HG03066 (cell line): ENCODE data around the gene PLEKHA7.

Experiments used
- ATAC-seq: cut with Tn5 transposase; IDR thresholded peaks from one replicate; pipeline ENCODE4 v1.9.1; 2021; ENCODE audit warnings: low read depth; ENCODE audit not compliant: unreplicated experiment

PLEKHA7 gene

DNA sequence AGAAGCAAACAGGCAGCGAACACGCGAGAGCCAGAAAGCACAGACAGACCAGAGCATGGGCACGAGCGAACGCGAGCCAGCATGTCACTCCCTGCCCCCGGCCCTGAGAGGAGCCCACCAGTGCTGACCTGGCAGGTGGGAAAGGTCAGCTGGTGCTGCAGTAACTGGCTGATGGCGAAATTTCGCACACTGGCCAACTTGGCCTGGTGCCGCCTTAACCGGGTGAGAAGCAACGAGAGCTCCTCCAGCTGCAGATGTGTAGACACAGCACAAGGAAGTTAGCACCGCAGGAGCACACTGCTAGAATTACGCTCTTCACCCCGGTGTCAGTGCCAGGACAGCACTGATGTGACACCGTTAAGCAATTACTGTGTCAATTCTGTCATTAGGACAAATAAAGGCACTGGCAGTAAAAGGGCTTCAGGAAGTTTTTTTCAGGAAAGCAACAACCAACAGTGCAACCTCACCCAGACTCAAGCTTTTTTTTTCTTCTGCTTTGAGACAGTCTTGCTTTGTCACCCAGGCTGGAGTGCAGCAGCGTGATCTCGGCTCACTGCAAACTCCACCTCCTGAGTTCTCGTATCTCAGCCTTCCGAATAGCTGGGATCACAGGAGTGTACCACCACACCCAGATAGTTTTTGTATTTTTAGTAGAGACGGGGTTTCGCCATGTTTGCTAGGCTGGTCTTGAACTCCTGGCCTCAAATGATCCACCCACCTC, 199.0 kb downstream of the PLEKHA7 start:
- no peak for ATAC-seq

DNA sequence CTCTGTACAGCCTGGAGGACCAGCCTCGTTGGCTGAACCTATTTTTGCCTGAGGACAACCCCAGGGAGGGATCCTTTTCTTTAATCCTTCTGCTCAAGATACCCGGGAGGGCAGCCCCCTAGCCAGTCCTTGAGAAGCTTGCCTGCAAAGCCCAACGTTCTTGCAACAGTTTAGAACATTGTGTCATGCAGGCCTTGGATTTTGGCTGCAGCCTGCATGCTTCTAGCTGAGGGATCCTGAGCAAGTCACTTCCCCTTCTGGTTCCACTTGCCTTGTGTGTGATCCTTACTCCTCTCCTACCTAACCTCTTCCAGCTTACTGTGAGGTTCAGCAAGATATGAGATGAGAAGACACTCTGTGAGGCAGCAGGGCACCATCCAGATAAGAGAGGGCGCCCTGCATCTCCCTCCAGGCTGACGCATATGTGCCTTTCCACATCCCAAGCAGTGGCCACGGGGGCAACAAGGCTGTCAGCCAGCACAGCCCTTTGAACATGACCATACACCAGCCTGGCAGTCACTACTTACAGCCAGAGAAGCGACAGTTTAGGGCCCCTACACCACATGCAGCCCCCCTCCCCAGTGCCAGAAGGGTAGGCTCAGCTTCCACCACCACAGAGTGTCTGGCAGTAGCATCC, 199.7 kb downstream of the PLEKHA7 start:
- no peak for ATAC-seq

GRCh38 chr11:16813126-16813525, 201.1 kb downstream of the PLEKHA7 start:
- no peak for ATAC-seq

GRCh38 chr11:16812274-16812673, 201.9 kb downstream of the PLEKHA7 start:
- ATAC-seq, result no peak

DNA sequence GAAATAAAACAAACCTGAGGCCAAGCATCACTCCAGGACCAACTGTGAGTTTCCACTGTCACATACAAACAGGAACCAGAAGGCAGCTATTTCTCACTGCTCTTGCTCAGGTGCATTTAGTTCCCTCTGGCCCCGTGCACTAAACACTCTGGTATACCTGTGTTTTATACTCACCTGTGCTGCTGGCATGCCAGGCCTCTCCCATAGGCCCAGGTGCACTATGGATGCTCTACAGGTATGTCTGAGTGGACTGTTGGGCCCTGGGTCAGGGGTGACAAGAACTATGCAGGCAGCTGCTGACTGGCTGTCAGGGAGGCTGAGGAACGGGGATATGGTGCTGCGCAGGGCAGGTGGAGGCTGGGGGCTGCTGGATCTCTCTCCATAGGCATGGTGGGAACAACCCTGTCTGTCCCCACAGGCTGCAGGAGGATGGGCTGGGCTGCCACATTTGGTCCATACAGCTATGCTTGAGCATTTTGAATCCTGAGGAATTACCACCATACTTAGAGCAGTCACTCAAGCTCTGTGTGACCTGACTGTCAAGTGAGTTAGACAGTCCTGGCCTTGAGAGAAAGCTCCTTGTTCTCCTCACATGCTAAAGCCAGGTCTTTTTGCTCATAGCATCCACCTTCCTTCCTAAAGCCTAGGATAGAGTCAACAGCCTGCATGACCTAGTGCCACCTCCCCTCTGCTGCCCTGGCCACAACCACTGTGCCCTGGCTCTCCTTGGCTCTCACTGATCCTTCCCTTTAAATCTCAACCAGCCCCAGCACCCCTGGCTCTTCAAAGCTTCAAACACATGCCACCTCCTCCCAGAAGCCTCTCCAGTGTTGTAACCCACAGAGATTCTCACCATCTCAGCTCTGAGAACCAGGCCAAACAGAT, 202.8 kb downstream of the PLEKHA7 start:
- no peak for ATAC-seq

- ATAC-seq, result no peak
Observed at GRCh38 chr11:16809886-16810668, 204.1 kb downstream of the PLEKHA7 start.

DNA sequence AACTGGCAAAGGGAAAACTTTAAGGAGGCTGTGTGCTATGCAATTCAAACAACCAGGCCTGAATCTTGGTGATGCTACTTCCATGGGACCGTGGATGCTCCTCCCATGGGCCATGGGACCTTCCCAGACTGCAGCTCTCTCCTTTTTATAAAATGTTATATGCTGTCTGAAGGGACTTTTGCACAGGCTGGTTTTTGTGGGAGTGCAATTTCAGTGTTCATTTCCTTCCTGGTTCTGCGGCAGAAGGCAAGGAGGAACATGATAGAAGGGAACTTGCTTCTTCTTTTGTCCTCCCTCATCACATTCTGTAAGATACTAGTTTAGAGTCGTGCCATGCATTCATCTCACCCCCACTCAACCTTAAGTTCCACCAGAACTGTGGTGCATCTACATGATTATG, 206.9 kb downstream of the PLEKHA7 start:
- no peak for ATAC-seq

GRCh38 chr11:16806791-16807190, 207.4 kb downstream of the PLEKHA7 start:
- ATAC-seq, result no peak

- no peak for ATAC-seq
Observed at GRCh38 chr11:16805938-16806337, 208.3 kb downstream of the PLEKHA7 start.

GRCh38 chr11:16804104-16804947, 209.9 kb downstream of the PLEKHA7 start:
- ATAC-seq, result no peak

- ATAC-seq, result no peak
Observed at GRCh38 chr11:16801288-16801980, 212.8 kb downstream of the PLEKHA7 start.

DNA sequence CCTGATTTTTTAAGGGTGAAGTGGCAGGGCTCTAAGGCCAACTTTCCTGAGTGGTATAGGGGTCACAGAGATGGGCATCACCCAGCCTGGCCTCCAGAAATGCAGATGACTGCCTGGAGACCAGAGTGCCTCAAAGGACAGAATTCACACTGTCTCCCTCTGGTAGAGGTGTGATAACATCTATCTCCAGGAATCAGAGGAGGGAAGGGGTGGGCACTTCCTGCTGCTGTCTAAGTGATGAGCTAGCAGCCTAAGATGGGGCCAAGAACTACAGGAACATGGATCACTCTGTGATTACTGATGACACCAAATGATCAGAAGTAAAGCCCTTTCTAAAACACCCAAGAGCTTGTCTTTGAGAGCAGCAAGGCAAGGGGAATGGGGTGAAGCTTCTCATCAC, 213.8 kb downstream of the PLEKHA7 start:
- ATAC-seq, result no peak

GRCh38 chr11:16799890-16800289, 214.3 kb downstream of the PLEKHA7 start:
- ATAC-seq, result no peak

GRCh38 chr11:16799221-16799620, 215.0 kb downstream of the PLEKHA7 start:
- no peak for ATAC-seq

DNA sequence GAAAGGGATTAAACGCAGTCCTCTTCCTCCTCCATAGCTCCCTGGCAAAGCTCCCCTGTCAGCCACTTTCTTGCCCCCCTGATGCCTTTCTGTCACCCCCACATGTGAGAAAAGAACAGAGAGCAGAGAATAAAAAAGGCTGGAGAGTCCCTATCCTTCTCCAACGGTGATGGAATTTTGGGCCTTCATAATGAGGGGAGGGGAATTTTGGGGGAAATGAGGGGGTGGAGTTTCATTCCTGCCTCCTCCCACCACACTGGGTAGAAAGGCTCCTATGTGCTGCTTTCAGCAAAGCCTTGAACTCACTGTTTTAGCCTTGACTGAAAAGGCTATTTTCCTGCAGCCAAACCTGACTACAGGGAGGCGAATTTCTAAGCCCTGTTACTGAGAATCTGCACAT, 216.4 kb downstream of the PLEKHA7 start:
- no peak for ATAC-seq

- ATAC-seq, result no peak
Observed at GRCh38 chr11:16796311-16796710, 217.9 kb downstream of the PLEKHA7 start.

- no peak for ATAC-seq
Observed at GRCh38 chr11:16795146-16795545, 219.1 kb downstream of the PLEKHA7 start.

GRCh38 chr11:16794047-16794818, 220.0 kb downstream of the PLEKHA7 start:
- no peak for ATAC-seq
